ENCODE results near the gene BBS2.

GRCh38 chr16:56539656-56540055 is 19.8 kb upstream of the BBS2 start:
- TF ChIP-seq ZNF274 (IDR thresholded peaks at IDR 0.05; ENCODE audit: low read depth, low read length): no peak
- no peak for TF ChIP-seq YY1 (IDR thresholded peaks at IDR 0.05; ENCODE audit: insufficient read depth, insufficient read length)
